H1 (cell line): ENCODE results near the gene MMEL1. TPM values are rescaled to one million over a fixed set of nuclear protein-coding genes. Genes with fewer than 3 reads are reported as not detected.
A peak's percentile ranks its signal among the peaks of the same experiment; 100 is the strongest.

Experiments
- CTCF ChIA-PET: fragments of 300-600 bp; sonication (Branson Sonifier 250); formaldehyde crosslinking; loops from one replicate; lab custom pipeline; 2021; ENCODE audit not compliant: partially characterized antibody; lab: Charles Lee
- POLR2A ChIA-PET: fragments of 300-600 bp; sonication (Branson Sonifier 250); formaldehyde crosslinking; loops from one replicate; lab custom pipeline; 2021; ENCODE audit warnings: inconsistent platforms; ENCODE audit not compliant: partially characterized antibody; lab: Charles Lee
- DNase-seq, 2 experiments: peaks; one replicate each; pipeline versions ENCODE4 v3.0.0 to v3.0.0-alpha.2; 2010 to 2022; ENCODE audit warnings: low spot score in 2 of 2, low read depth in 1 of 2, mixed read lengths in 1 of 2
- FAIRE-seq: peaks from 2 replicates; lab custom pipeline; 2011; peaks lifted over from hg19 to GRCh38; lab: Jason Lieb, UNC
- H2AFZ ChIP-seq: 2 replicates; pipeline ENCODE4 v1.8.1; 2012; ENCODE audit warnings: low read length, inconsistent platforms
- H2AK5ac ChIP-seq: 2 replicates; pipeline ENCODE4 v1.6.1; 2013; ENCODE audit warnings: low read depth, low read length
- H2BK120ac ChIP-seq: replicated peaks from 2 replicates; pipeline ENCODE3; 2013; ENCODE audit warnings: low read depth, low read length, inconsistent platforms
- H2BK12ac ChIP-seq: 2 replicates; pipeline ENCODE4 v1.6.1; 2013; ENCODE audit warnings: low read depth, low read length
- H2BK15ac ChIP-seq: 2 replicates; pipeline ENCODE4 v1.6.1; 2013; ENCODE audit warnings: low read length
- H2BK20ac ChIP-seq: 2 replicates; pipeline ENCODE4 v1.6.1; 2013; ENCODE audit warnings: low read length
- H2BK5ac ChIP-seq: 2 replicates; pipeline ENCODE4 v1.6.1; 2013; ENCODE audit warnings: low read depth, low read length
- H3K14ac ChIP-seq: 2 replicates; pipeline ENCODE4 v1.6.1; 2013; ENCODE audit warnings: inconsistent platforms; ENCODE audit not compliant: insufficient read length
- H3K18ac ChIP-seq: 2 replicates; pipeline ENCODE4 v1.6.1; 2013; ENCODE audit warnings: low read length; ENCODE audit errors: extremely low read depth
- H3K23ac ChIP-seq: 2 replicates; pipeline ENCODE4 v1.6.1; 2013; ENCODE audit warnings: inconsistent platforms; ENCODE audit not compliant: insufficient read length
- H3K23me2 ChIP-seq: 2 replicates; pipeline ENCODE4 v1.6.1; 2013; ENCODE audit warnings: low read depth, low read length
- H3K27ac ChIP-seq: 2 replicates; pipeline ENCODE4 v1.6.1; 2011; ENCODE audit warnings: low read depth, low read length, inconsistent platforms
- H3K27me3 ChIP-seq, 4 experiments: replicated peaks in 1 of 4; 1 replicate in 1 of 4; 2 replicates in 3 of 4; pipeline versions ENCODE4 v1.6.1 to v1.8.1; 2011 to 2013; ENCODE audit warnings: low read length in 3 of 4, mild to moderate bottlenecking in 3 of 4, inconsistent platforms in 2 of 4, mixed read lengths in 2 of 4, moderate library complexity in 1 of 4; ENCODE audit not compliant: control insufficient read depth in 3 of 4, insufficient read depth in 3 of 4; ENCODE audit errors: extremely low read depth in 1 of 4
- H3K36me3 ChIP-seq, 4 experiments: 2 replicates each; pipeline versions ENCODE4 v1.6.1 to v1.8.1; 2011 to 2013; ENCODE audit warnings: mild to moderate bottlenecking in 4 of 4, low read length in 3 of 4, moderate library complexity in 2 of 4, control low read depth in 1 of 4, inconsistent platforms in 1 of 4; ENCODE audit not compliant: insufficient read depth in 4 of 4, control insufficient read depth in 2 of 4
- H3K4ac ChIP-seq: replicated peaks from 2 replicates; pipeline ENCODE3; 2013; ENCODE audit warnings: low read length, low read depth, mixed read lengths, inconsistent platforms; ENCODE audit not compliant: insufficient read length
- H3K4me1 ChIP-seq, 4 experiments: replicated peaks in 1 of 4; 1 replicate in 1 of 4; 2 replicates in 3 of 4; pipeline versions ENCODE4 v1.6.1 to v1.8.1; 2011 to 2013; ENCODE audit warnings: low read length in 3 of 4, inconsistent platforms in 2 of 4, mixed read lengths in 1 of 4; ENCODE audit not compliant: insufficient read depth in 4 of 4, control insufficient read depth in 3 of 4
- H3K4me2 ChIP-seq, 2 experiments: 2 replicates each; pipeline versions ENCODE4 v1.6.1 to v1.8.1; 2011 to 2013; ENCODE audit warnings: low read depth in 2 of 2, low read length in 2 of 2, control low read depth in 1 of 2, inconsistent platforms in 1 of 2, mild to moderate bottlenecking in 1 of 2; ENCODE audit not compliant: insufficient read depth in 1 of 2
- H3K4me3 ChIP-seq, 4 experiments: fragments of 200-600, 300-600 bp in 1 of 4; sonication (generic), shearing (Covaris generic), sonication (Bioruptor Twin) in 1 of 4; 2 replicates each; pipeline versions ENCODE4 v1.5.1 to v1.8.1; 2011 to 2016; ENCODE audit warnings: low read length in 4 of 4, low read depth in 3 of 4, control low read depth in 2 of 4, inconsistent platforms in 2 of 4, mild to moderate bottlenecking in 2 of 4, mixed read lengths in 1 of 4, moderate library complexity in 1 of 4; ENCODE audit not compliant: insufficient read depth in 2 of 4; ENCODE audit errors: extremely low read depth in 1 of 4
- H3K56ac ChIP-seq: replicated peaks from 2 replicates; pipeline ENCODE3; 2013; ENCODE audit warnings: low read depth, mild to moderate bottlenecking, mixed read lengths, low read length, inconsistent platforms; ENCODE audit not compliant: insufficient read length
- H3K79me1 ChIP-seq: 2 replicates; pipeline ENCODE4 v1.6.1; 2013; ENCODE audit warnings: low read depth, low read length, control low read depth
- H3K79me2 ChIP-seq, 2 experiments: 2 replicates each; pipeline versions ENCODE4 v1.6.1 to v1.8.1; 2012 to 2013; ENCODE audit warnings: low read length in 2 of 2, mild to moderate bottlenecking in 2 of 2, inconsistent platforms in 1 of 2; ENCODE audit not compliant: insufficient read depth in 2 of 2, control insufficient read depth in 1 of 2
- H3K9ac ChIP-seq, 4 experiments: replicated peaks in 1 of 4; 1 replicate in 1 of 4; 2 replicates in 3 of 4; pipeline versions ENCODE4 v1.6.1 to v1.8.1; 2011 to 2013; ENCODE audit warnings: low read depth in 3 of 4, low read length in 3 of 4, control low read depth in 2 of 4, mild to moderate bottlenecking in 2 of 4, moderate library complexity in 2 of 4, inconsistent platforms in 1 of 4; ENCODE audit errors: extremely low read depth in 1 of 4
- H3K9me3 ChIP-seq, 2 experiments: 2 replicates each; pipeline versions ENCODE4 v1.6.1 to v1.8.1; 2012 to 2013; ENCODE audit warnings: mild to moderate bottlenecking in 2 of 2, moderate library complexity in 2 of 2, control low read depth in 1 of 2, inconsistent platforms in 1 of 2, low read depth in 1 of 2, low read length in 1 of 2, mixed read lengths in 1 of 2; ENCODE audit not compliant: insufficient read depth in 2 of 2
- H4K20me1 ChIP-seq, 2 experiments: replicated peaks in 1 of 2; 2 replicates each; pipeline versions ENCODE3 to v1.8.1; 2011 to 2013; ENCODE audit warnings: inconsistent platforms in 2 of 2, low read length in 2 of 2, mild to moderate bottlenecking in 1 of 2; ENCODE audit not compliant: insufficient read depth in 2 of 2, control insufficient read depth in 1 of 2
- H4K5ac ChIP-seq: 2 replicates; pipeline ENCODE4 v1.6.1; 2013; ENCODE audit warnings: low read length, low read depth, mixed read lengths, inconsistent platforms; ENCODE audit not compliant: insufficient read length
- H4K8ac ChIP-seq: 2 replicates; pipeline ENCODE4 v1.8.0; 2013; ENCODE audit warnings: mild to moderate bottlenecking, moderate library complexity, low read length, inconsistent platforms; ENCODE audit not compliant: insufficient read depth; ENCODE audit errors: extremely low read depth
- H4K91ac ChIP-seq: replicated peaks from 2 replicates; pipeline ENCODE3; 2013; ENCODE audit warnings: low read length, mixed read lengths, inconsistent platforms; ENCODE audit not compliant: insufficient read length
- CBX5 ChIP-seq: fragments of 300-800, 300-1000 bp; sonication (generic); IDR thresholded peaks from 2 replicates; pipeline ENCODE4 v1.7.1; 2016; ENCODE audit warnings: antibody characterized with exemption, low read length, low read depth
- CEBPB ChIP-seq: IDR thresholded peaks from 2 replicates; pipeline ENCODE4 v1.6.1; 2012; ENCODE audit warnings: low read depth, low read length
- CTBP2 ChIP-seq: IDR thresholded peaks from 2 replicates; pipeline ENCODE4 v1.7.0; 2011; ENCODE audit warnings: borderline replicate concordance, mild to moderate bottlenecking, moderate library complexity, mixed read lengths, low read length; ENCODE audit not compliant: insufficient read depth, insufficient read length
- HDAC6 ChIP-seq: IDR thresholded peaks from one replicate; pipeline ENCODE4 v1.7.1; 2012; ENCODE audit warnings: low read depth, mild to moderate bottlenecking, inconsistent platforms, low read length, moderate library complexity
- KDM4A ChIP-seq: IDR thresholded peaks from one replicate; pipeline ENCODE4 v1.7.1; 2012; ENCODE audit warnings: low read depth, mild to moderate bottlenecking, moderate library complexity, low read length, inconsistent platforms; ENCODE audit not compliant: severe bottlenecking
- POLR2A ChIP-seq, 2 experiments: IDR thresholded peaks; 1 replicate in 1 of 2; 2 replicates in 1 of 2; pipeline ENCODE4 v1.6.1; 2011; ENCODE audit warnings: low read depth in 2 of 2, low read length in 2 of 2, mild to moderate bottlenecking in 2 of 2; ENCODE audit errors: control extremely low read depth in 1 of 2
- RFX5 ChIP-seq: IDR thresholded peaks from 2 replicates; pipeline ENCODE4 v1.6.1; 2011; ENCODE audit warnings: low read depth, low read length, improper control_type of control experiment, borderline replicate concordance
- SAP30 ChIP-seq: fragments of 300-600 bp; sonication (generic); IDR thresholded peaks from 2 replicates; pipeline ENCODE4 v1.7.1; 2012; ENCODE audit warnings: low read length, moderate library complexity, mild to moderate bottlenecking, inconsistent platforms; ENCODE audit not compliant: insufficient read depth, insufficient replicate concordance
- TAF7 ChIP-seq: optimal IDR thresholded peaks from 2 replicates; pipeline ENCODE3; 2011; ENCODE audit warnings: low read depth, mild to moderate bottlenecking, inconsistent platforms, low read length, moderate library complexity, borderline replicate concordance
- TCF12 ChIP-seq: IDR thresholded peaks from 2 replicates; pipeline ENCODE4 v1.6.1; 2011; ENCODE audit warnings: low read depth, mild to moderate bottlenecking, low read length
- TEAD4 ChIP-seq: IDR thresholded peaks from 2 replicates; pipeline ENCODE4 v1.6.1; 2012; ENCODE audit warnings: low read depth, low read length, inconsistent platforms, mixed read lengths
- YY1 ChIP-seq: IDR thresholded peaks from 2 replicates; pipeline ENCODE4 v1.6.1; 2011; ENCODE audit warnings: low read depth, mild to moderate bottlenecking, low read length
- WGBS, 2 experiments: shearing (Covaris generic) in 1 of 2; methylation state at CpG; one replicate each; pipeline versions ENCODE4 v1.1.6 to v1.1.7; 2013 to 2015; ENCODE audit warnings: low lambda C conversion rate in 2 of 2, mixed read lengths in 2 of 2, inconsistent platforms in 1 of 2, low coverage in 1 of 2, missing lambda C conversion rate in 1 of 2; ENCODE audit not compliant: insufficient replicate concordance in 2 of 2, insufficient coverage in 1 of 2, insufficient read length in 1 of 2; ENCODE audit errors: extremely low coverage in 1 of 2, missing lambda C conversion rate in 1 of 2; 5-methylcytosine and 5-hydroxymethylcytosine counted together
- polyA plus RNA-seq, 7 experiments: library from polyadenylated mRNA; depleted of rRNA in 3 of 7; stranded (reverse) in 5 of 7; unstranded in 2 of 7; fragments of >200 nt in 5 of 7; fragments of 200-250 nt in 2 of 7; gene quantifications; 1 replicate in 5 of 7; 2 replicates in 1 of 7; 4 replicates in 1 of 7; pipeline versions ENCODE4 v1.2.1 to v1.2.3, GENCODE V29; 2011 to 2013; ENCODE audit warnings: missing spikeins in 2 of 7, mixed read lengths in 2 of 7
- total RNA-seq: library from RNA; stranded (reverse); fragmentation: NEBNext Ultra II Directional; extraction: Animal tissue kit (Norgen Biotek cat#: 25700); gene quantifications from 2 replicates; pipeline ENCODE4 v1.2.1, GENCODE V29; 2021

MMEL1 gene
- total and polyA plus RNA-seq, 2 of the 8 experiments (the other 6 are each of a cell fraction or from before 2014, with no cell fraction given) = 0.91 to 1.7 TPM

DNA sequence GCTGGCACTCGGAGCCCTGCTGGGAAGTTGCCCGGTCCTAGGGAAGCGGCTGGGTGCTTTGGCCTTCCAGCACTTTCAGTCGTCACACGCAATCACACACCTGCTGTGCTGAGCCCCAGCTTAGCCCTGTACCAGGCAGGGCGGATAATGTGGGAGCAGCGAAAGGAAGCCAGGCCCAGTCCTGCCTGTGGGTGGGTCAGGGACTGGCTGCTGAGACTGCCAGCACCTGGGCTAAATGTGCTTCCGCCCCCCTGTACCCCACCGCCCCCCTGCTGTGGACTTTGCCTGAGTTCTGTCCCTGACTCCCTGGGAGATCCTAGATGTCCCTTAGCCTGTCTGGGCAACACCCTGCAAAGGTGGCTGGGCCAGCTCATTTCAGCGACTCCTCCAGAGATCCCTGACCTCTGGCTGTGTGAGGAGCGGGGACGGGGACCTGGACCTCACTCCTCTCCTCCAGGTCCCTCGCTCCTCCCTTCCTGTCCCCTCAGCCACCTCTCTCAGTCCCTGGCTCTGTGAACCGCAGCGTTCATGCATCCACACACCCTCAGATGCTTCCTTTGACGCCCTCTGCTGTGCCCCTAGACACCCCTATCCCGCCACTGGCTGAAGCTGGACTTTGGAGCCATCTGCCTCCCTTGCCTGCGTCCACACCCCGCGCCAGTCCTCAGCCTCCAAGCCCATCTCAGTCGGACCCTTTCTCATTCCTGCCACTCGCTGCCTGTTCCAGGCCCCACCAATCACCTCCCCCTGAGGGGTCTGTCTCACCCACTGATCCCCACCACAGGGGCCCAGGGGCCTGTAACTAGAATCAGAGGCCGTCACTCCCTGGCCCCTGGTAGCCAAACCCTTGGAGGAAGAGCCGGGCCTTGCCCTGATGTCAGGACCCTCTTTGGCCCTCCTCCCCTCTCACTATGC lies 1.4 kb downstream of the MMEL1 start:
- DNase-seq = no peak
- CTCF ChIA-PET = interaction anchor here (1.2 kb wide), 1 partner anchor 70 kb away, joined by 3 read pairs; no protein-coding TSS in a partner anchor
- no peak for TF ChIP-seq SAP30
- TF ChIP-seq CBX5 = no peak
- TF ChIP-seq CTBP2 = no peak
- TF ChIP-seq TAF7 = no peak
- TF ChIP-seq TEAD4 = no peak
- TF ChIP-seq CEBPB = no peak
- no peak for TF ChIP-seq YY1
- TF ChIP-seq TCF12 = no peak
- TF ChIP-seq KDM4A = no peak
- no peak for TF ChIP-seq RFX5
- TF ChIP-seq HDAC6 = no peak
- no peak for TF ChIP-seq POLR2A (IDR thresholded peaks at IDR 0.05; ENCODE audit: control extremely low read depth in 1 of 2, low read depth in 2 of 2, low read length in 2 of 2)

More for the DNA sequence above, 1.4 kb downstream of the MMEL1 start:
- H3K4me3 ChIP-seq = no peak overlapping the region
- peaks cover 0 to 11% of the 10 kb centered on the region in 2 experiments for H4K20me1 ChIP-seq
- no peak overlapping the region for H4K5ac ChIP-seq
- no peak overlapping the region for H2AFZ ChIP-seq
- no peaks in the 10 kb centered on the region for H3K36me3 ChIP-seq
- H3K23ac ChIP-seq = no peak overlapping the region
- peaks cover 0 to 32% (median 21%) of the 10 kb centered on the region in 4 experiments; a peak in 6 of 7 replicates for H3K4me1 ChIP-seq
- H3K23me2 ChIP-seq = peaks cover 6% of the 10 kb centered on the region
- peak overlapping the region; percentile 54 for H2BK120ac ChIP-seq
- H2BK15ac ChIP-seq = peak overlapping the region; percentile 82; the same call in 1 of the 2 replicates
- no peak overlapping the region for H3K56ac ChIP-seq
- POLR2A ChIA-PET = no interaction called here
- H3K18ac ChIP-seq = no peak overlapping the region
- peak overlapping the region; percentile 84; the same call in 1 of the 2 replicates for H2BK12ac ChIP-seq
- H3K27ac ChIP-seq = no peak overlapping the region
- peaks cover 0 to 4% of the 10 kb centered on the region in 2 experiments; a peak in 1 of 4 replicates for H3K9me3 ChIP-seq
- no peak overlapping the region for H3K9ac ChIP-seq
- H4K91ac ChIP-seq = peak overlapping the region; percentile 93
- no peaks in the 10 kb centered on the region for H3K79me2 ChIP-seq
- no peak overlapping the region for H2AK5ac ChIP-seq
- peak overlapping the region; percentile 25; the same call in 1 of the 2 replicates for H4K8ac ChIP-seq
- H2BK20ac ChIP-seq = no peak overlapping the region; the same call in 1 of the 2 replicates
- H3K4me2 ChIP-seq = no peak overlapping the region; a peak in 1 of 4 replicates
- H3K79me1 ChIP-seq = no peaks in the 10 kb centered on the region
- H3K27me3 ChIP-seq = peaks cover 22 to 46% (median 34%) of the 10 kb centered on the region in 4 experiments
- no peak overlapping the region for H3K14ac ChIP-seq
- peak overlapping the region; percentile 99 for H3K4ac ChIP-seq
- WGBS, 2 experiments = 86% methylated on average over 22 of the region's 24 CpGs; no CpG with 5 or more reads in 1 of the 2 experiments
- peak overlapping the region; percentile 28; the same call in 1 of the 2 replicates for H2BK5ac ChIP-seq
- FAIRE-seq = no peak
